Measurements from ENCODE around the gene ACSF3.

ACSF3 gene

GRCh38 chr16:89094880-89095258, 1.2 kb downstream of the ACSF3 start:
- ChIA-PET CTCF (interaction anchor here (1.0 to 1.6 kb wide), 2 partner anchors 11 to 61 kb away, joined by 3 to 4 read pairs; no protein-coding TSS in a partner anchor), POLR2A (no interaction called here)
- DNase-seq = no peak
- H3K27me3 ChIP-seq (replicated peaks in 2 of 5; ENCODE audit: control insufficient read depth in 4 of 5, insufficient read depth in 5 of 5, low read length in 4 of 5) = peaks cover 0 to 5% (median 1%) of the 10 kb centered on the region in 5 experiments
- no peaks in the 10 kb centered on the region for H3K9me3 ChIP-seq (ENCODE audit: control extremely low read depth in 1 of 5, control insufficient read depth in 4 of 5, insufficient read depth in 2 of 5, low read depth in 1 of 5, low read length in 4 of 5)
- H3K4me1 ChIP-seq (ENCODE audit: control extremely low read depth in 1 of 4, control insufficient read depth in 4 of 4, insufficient read depth in 4 of 4, low read length in 3 of 4) = peaks cover 14 to 63% (median 56%) of the 10 kb centered on the region in 4 experiments
- peak overlapping the region in 6 of 7 experiments; percentile 70 to 88 (median 78) for H3K4me3 ChIP-seq (ENCODE audit: control insufficient read depth in 1 of 7, extremely low read depth in 1 of 7, insufficient read depth in 4 of 7, low read depth in 2 of 7, low read length in 6 of 7)
- H3K36me3 ChIP-seq (ENCODE audit: control insufficient read depth in 4 of 4, insufficient read depth in 4 of 4, low read length in 3 of 4) = peaks cover 0 to 27% (median 7%) of the 10 kb centered on the region in 4 experiments
- 88% methylated on average over 8 of the region's 8 CpGs for WGBS (ENCODE audit: insufficient coverage)
- peak overlapping the region in 1 of 2 experiments; percentile 77 for H3K27ac ChIP-seq (ENCODE audit: insufficient read depth in 1 of 2, low read depth in 1 of 2, low read length in 2 of 2, poor library complexity in 1 of 2, severe bottlenecking in 2 of 2)

- Histone ChIP-seq H3K4me3 (ENCODE audit: control insufficient read depth in 1 of 7, extremely low read depth in 1 of 7, insufficient read depth in 4 of 7, low read depth in 2 of 7, low read length in 6 of 7) (peak overlapping the region in 2 of 7 experiments; percentile 86 to 88), H3K36me3 (ENCODE audit: control insufficient read depth in 4 of 4, insufficient read depth in 4 of 4, low read length in 3 of 4) (peaks cover 0 to 33% (median 11%) of the 10 kb centered on the region in 4 experiments), H3K4me1 (ENCODE audit: control extremely low read depth in 1 of 4, control insufficient read depth in 4 of 4, insufficient read depth in 4 of 4, low read length in 3 of 4) (peaks cover 14 to 67% (median 59%) of the 10 kb centered on the region in 4 experiments), H3K9me3 (ENCODE audit: control extremely low read depth in 1 of 5, control insufficient read depth in 4 of 5, insufficient read depth in 2 of 5, low read depth in 1 of 5, low read length in 4 of 5) (no peaks in the 10 kb centered on the region), H3K27ac (ENCODE audit: insufficient read depth in 1 of 2, low read depth in 1 of 2, low read length in 2 of 2, poor library complexity in 1 of 2, severe bottlenecking in 2 of 2) (no peak overlapping the region), H3K27me3 (replicated peaks in 2 of 5; ENCODE audit: control insufficient read depth in 4 of 5, insufficient read depth in 5 of 5, low read length in 4 of 5) (peaks cover 0 to 1% (median 0%) of the 10 kb centered on the region in 5 experiments)
- DNase-seq = no peak
- 95% methylated on average over 15 of the region's 21 CpGs for WGBS (ENCODE audit: insufficient coverage)
- ChIA-PET POLR2A (no interaction called here), CTCF (no interaction called here)
Observed at GRCh38 chr16:89095491-89095951, 1.9 kb downstream of the ACSF3 start.

- CTCF ChIA-PET = interaction anchor here (0.8 to 1.3 kb wide), 4 partner anchors 13 to 161 kb away, joined by 3 to 6 read pairs (median 3); no protein-coding TSS in a partner anchor
- H3K27ac ChIP-seq (ENCODE audit: insufficient read depth in 1 of 2, low read depth in 1 of 2, low read length in 2 of 2, poor library complexity in 1 of 2, severe bottlenecking in 2 of 2) = no peak overlapping the region
- 94% methylated on average over 19 of the region's 20 CpGs for whole genome bisulfite sequencing (ENCODE audit: insufficient coverage)
- H3K27me3 ChIP-seq (replicated peaks in 2 of 5; ENCODE audit: control insufficient read depth in 4 of 5, insufficient read depth in 5 of 5, low read length in 4 of 5) = peaks cover 0 to 1% (median 0%) of the 10 kb centered on the region in 5 experiments
- H3K4me3 ChIP-seq (ENCODE audit: control insufficient read depth in 1 of 7, extremely low read depth in 1 of 7, insufficient read depth in 4 of 7, low read depth in 2 of 7, low read length in 6 of 7) = no peak overlapping the region
- no peak for DNase-seq
- POLR2A ChIA-PET = no interaction called here
- peaks cover 0 to 40% (median 17%) of the 10 kb centered on the region in 4 experiments for H3K36me3 ChIP-seq (ENCODE audit: control insufficient read depth in 4 of 4, insufficient read depth in 4 of 4, low read length in 3 of 4)
- peaks cover 14 to 66% (median 60%) of the 10 kb centered on the region in 4 experiments for H3K4me1 ChIP-seq (ENCODE audit: control extremely low read depth in 1 of 4, control insufficient read depth in 4 of 4, insufficient read depth in 4 of 4, low read length in 3 of 4)
- H3K9me3 ChIP-seq (ENCODE audit: control extremely low read depth in 1 of 5, control insufficient read depth in 4 of 5, insufficient read depth in 2 of 5, low read depth in 1 of 5, low read length in 4 of 5) = no peaks in the 10 kb centered on the region
Observed at GRCh38 chr16:89096042-89096717, 2.5 kb downstream of the ACSF3 start.

- CTCF ChIA-PET = interaction anchor here (0.8 to 1.3 kb wide), 5 partner anchors 13 to 161 kb away, joined by 3 to 6 read pairs (median 3); no protein-coding TSS in a partner anchor
- peaks cover 14 to 72% (median 67%) of the 10 kb centered on the region in 4 experiments for H3K4me1 ChIP-seq (ENCODE audit: control extremely low read depth in 1 of 4, control insufficient read depth in 4 of 4, insufficient read depth in 4 of 4, low read length in 3 of 4)
Observed at GRCh38 chr16:89096768-89097391, 3.2 kb downstream of the ACSF3 start.

GRCh38 chr16:89097392-89097772, 3.7 kb downstream of the ACSF3 start:
- DNase-seq = no peak
- H3K4me3 ChIP-seq (ENCODE audit: control insufficient read depth in 1 of 7, extremely low read depth in 1 of 7, insufficient read depth in 4 of 7, low read depth in 2 of 7, low read length in 6 of 7) = peak overlapping the region in 3 of 7 experiments; percentile 11 to 16 (median 14)
- peaks cover 14 to 77% (median 72%) of the 10 kb centered on the region in 4 experiments for H3K4me1 ChIP-seq (ENCODE audit: control extremely low read depth in 1 of 4, control insufficient read depth in 4 of 4, insufficient read depth in 4 of 4, low read length in 3 of 4)
- ChIA-PET CTCF (interaction anchor here (1.2 to 1.3 kb wide), 4 partner anchors 12 to 162 kb away, joined by 3 to 6 read pairs (median 3); no protein-coding TSS in a partner anchor), POLR2A (interaction anchor here (1.1 kb wide), 1 partner anchor 120 kb away, joined by 3 read pairs; the partner anchor contains the start of gene CBFA2T3)
- H3K9me3 ChIP-seq (ENCODE audit: control extremely low read depth in 1 of 5, control insufficient read depth in 4 of 5, insufficient read depth in 2 of 5, low read depth in 1 of 5, low read length in 4 of 5) = no peaks in the 10 kb centered on the region
- peak overlapping the region in 1 of 2 experiments; percentile 61 for H3K27ac ChIP-seq (ENCODE audit: insufficient read depth in 1 of 2, low read depth in 1 of 2, low read length in 2 of 2, poor library complexity in 1 of 2, severe bottlenecking in 2 of 2)
- no peaks in the 10 kb centered on the region for H3K27me3 ChIP-seq (replicated peaks in 2 of 5; ENCODE audit: control insufficient read depth in 4 of 5, insufficient read depth in 5 of 5, low read length in 4 of 5)
- peaks cover 2 to 52% (median 24%) of the 10 kb centered on the region in 4 experiments for H3K36me3 ChIP-seq (ENCODE audit: control insufficient read depth in 4 of 4, insufficient read depth in 4 of 4, low read length in 3 of 4)
- WGBS (ENCODE audit: insufficient coverage) = 58% methylated on average over 13 of the region's 14 CpGs

More at GRCh38 chr16:89096768-89097391, 3.2 kb downstream of the ACSF3 start:
- no peak overlapping the region for H3K27ac ChIP-seq (ENCODE audit: insufficient read depth in 1 of 2, low read depth in 1 of 2, low read length in 2 of 2, poor library complexity in 1 of 2, severe bottlenecking in 2 of 2)
- peak overlapping the region in 1 of 7 experiments; percentile 11 for H3K4me3 ChIP-seq (ENCODE audit: control insufficient read depth in 1 of 7, extremely low read depth in 1 of 7, insufficient read depth in 4 of 7, low read depth in 2 of 7, low read length in 6 of 7)
- DNase-seq = peak in 1 of 3 donors; percentile 22
- H3K27me3 ChIP-seq (replicated peaks in 2 of 5; ENCODE audit: control insufficient read depth in 4 of 5, insufficient read depth in 5 of 5, low read length in 4 of 5) = peaks cover 0 to 1% (median 0%) of the 10 kb centered on the region in 5 experiments
- peaks cover 2 to 47% (median 23%) of the 10 kb centered on the region in 4 experiments for H3K36me3 ChIP-seq (ENCODE audit: control insufficient read depth in 4 of 4, insufficient read depth in 4 of 4, low read length in 3 of 4)
- POLR2A ChIA-PET = interaction anchor here (1.1 kb wide), 1 partner anchor 120 kb away, joined by 3 read pairs; the partner anchor contains the start of gene CBFA2T3
- no peaks in the 10 kb centered on the region for H3K9me3 ChIP-seq (ENCODE audit: control extremely low read depth in 1 of 5, control insufficient read depth in 4 of 5, insufficient read depth in 2 of 5, low read depth in 1 of 5, low read length in 4 of 5)
- WGBS (ENCODE audit: insufficient coverage) = 86% methylated on average over 23 of the region's 24 CpGs

- Histone ChIP-seq H3K9me3 (ENCODE audit: control extremely low read depth in 1 of 5, control insufficient read depth in 4 of 5, insufficient read depth in 2 of 5, low read depth in 1 of 5, low read length in 4 of 5) (no peaks in the 10 kb centered on the region), H3K4me3 (ENCODE audit: control insufficient read depth in 1 of 7, extremely low read depth in 1 of 7, insufficient read depth in 4 of 7, low read depth in 2 of 7, low read length in 6 of 7) (peak overlapping the region in 1 of 7 experiments; percentile 25), H3K4me1 (ENCODE audit: control extremely low read depth in 1 of 4, control insufficient read depth in 4 of 4, insufficient read depth in 4 of 4, low read length in 3 of 4) (peaks cover 11 to 77% (median 74%) of the 10 kb centered on the region in 4 experiments), H3K27me3 (replicated peaks in 2 of 5; ENCODE audit: control insufficient read depth in 4 of 5, insufficient read depth in 5 of 5, low read length in 4 of 5) (no peaks in the 10 kb centered on the region), H3K27ac (ENCODE audit: insufficient read depth in 1 of 2, low read depth in 1 of 2, low read length in 2 of 2, poor library complexity in 1 of 2, severe bottlenecking in 2 of 2) (no peak overlapping the region), H3K36me3 (ENCODE audit: control insufficient read depth in 4 of 4, insufficient read depth in 4 of 4, low read length in 3 of 4) (peaks cover 4 to 67% (median 39%) of the 10 kb centered on the region in 4 experiments)
- 89% methylated on average over 18 of the region's 26 CpGs for WGBS (ENCODE audit: insufficient coverage)
- POLR2A ChIA-PET = interaction anchor here (1.2 kb wide), 1 partner anchor 120 kb away, joined by 5 read pairs; no protein-coding TSS in a partner anchor
- CTCF ChIA-PET = interaction anchor here (0.9 to 2.8 kb wide), 10 partner anchors 10 to 190 kb away, joined by 3 to 9 read pairs (median 4); no protein-coding TSS in a partner anchor
- DNase-seq = no peak
Observed at GRCh38 chr16:89098767-89099430, 5.2 kb downstream of the ACSF3 start.
